Stomach (tissue), 4 donors: ENCODE measurements around the gene NPY5R.

Experiments
- POLR2A ChIP-seq, 4 donors: fragments of 450-650 bp; IDR thresholded peaks; one replicate each; pipeline ENCODE4 v1.6.1; 2016; ENCODE audit warnings: antibody characterized with exemption in 4 of 4, control low read depth in 2 of 4, mild to moderate bottlenecking in 1 of 4, moderate library complexity in 1 of 4
- POLR2AphosphoS5 ChIP-seq, 3 donors: sonication (generic); formaldehyde crosslinking; IDR thresholded peaks; one replicate each; pipeline ENCODE4 v1.6.1; 2016; ENCODE audit warnings: antibody characterized with exemption in 3 of 3
- TF ChIP-seq, protein P1 (sequence below), 7 experiments: fragments of 450-650 bp in 4 of 7; fragments of 200-600 bp in 3 of 7; sonication (generic) in 3 of 7; IDR thresholded peaks; one replicate each; pipeline ENCODE4 v1.5.1; 2016 to 2019; ENCODE audit warnings: antibody characterized with exemption in 7 of 7, control low read depth in 2 of 7, mild to moderate bottlenecking in 1 of 7

DNA sequence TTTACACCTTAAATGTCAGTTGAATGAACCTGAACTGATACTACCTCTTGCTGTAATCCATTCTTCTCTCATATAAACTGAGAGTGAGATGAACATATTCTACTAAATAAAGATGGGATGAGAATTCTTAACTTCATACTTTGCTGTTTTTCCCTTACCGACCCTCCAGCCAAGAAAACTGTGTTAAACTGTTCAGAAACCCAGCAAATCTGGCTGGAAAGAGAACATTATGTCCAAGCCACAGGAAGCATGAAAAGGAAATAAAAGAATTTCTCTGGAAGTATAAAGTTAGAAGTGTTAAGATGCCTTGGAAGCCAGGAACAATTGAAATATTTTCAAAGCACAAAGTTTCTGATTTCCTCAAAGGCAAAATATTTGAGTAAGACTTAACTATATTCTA is 34.2 kb upstream of the NPY5R start:
- no peak for TF ChIP-seq POLR2A (IDR thresholded peaks at IDR 0.05)
- TF ChIP-seq, protein P1, sequence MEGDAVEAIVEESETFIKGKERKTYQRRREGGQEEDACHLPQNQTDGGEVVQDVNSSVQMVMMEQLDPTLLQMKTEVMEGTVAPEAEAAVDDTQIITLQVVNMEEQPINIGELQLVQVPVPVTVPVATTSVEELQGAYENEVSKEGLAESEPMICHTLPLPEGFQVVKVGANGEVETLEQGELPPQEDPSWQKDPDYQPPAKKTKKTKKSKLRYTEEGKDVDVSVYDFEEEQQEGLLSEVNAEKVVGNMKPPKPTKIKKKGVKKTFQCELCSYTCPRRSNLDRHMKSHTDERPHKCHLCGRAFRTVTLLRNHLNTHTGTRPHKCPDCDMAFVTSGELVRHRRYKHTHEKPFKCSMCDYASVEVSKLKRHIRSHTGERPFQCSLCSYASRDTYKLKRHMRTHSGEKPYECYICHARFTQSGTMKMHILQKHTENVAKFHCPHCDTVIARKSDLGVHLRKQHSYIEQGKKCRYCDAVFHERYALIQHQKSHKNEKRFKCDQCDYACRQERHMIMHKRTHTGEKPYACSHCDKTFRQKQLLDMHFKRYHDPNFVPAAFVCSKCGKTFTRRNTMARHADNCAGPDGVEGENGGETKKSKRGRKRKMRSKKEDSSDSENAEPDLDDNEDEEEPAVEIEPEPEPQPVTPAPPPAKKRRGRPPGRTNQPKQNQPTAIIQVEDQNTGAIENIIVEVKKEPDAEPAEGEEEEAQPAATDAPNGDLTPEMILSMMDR (IDR thresholded peaks at IDR 0.05) = no peak
- no peak for TF ChIP-seq POLR2AphosphoS5 (IDR thresholded peaks at IDR 0.05)
